HepG2 (cell line): Measurements from ENCODE around the gene HMMR.

ENCODE experiments used
- BCL3 ChIP-seq: sonication (generic); formaldehyde crosslinking; IDR thresholded peaks from 2 replicates; pipeline ENCODE4 v1.5.1; 2020; ENCODE audit warnings: mild to moderate bottlenecking, missing genetic modification reagents, moderate library complexity
- ZFP36 ChIP-seq: fragments of 150-350 bp; IDR thresholded peaks from 2 replicates; pipeline ENCODE4 v1.6.1; 2018; ENCODE audit warnings: borderline replicate concordance, low read length, low read depth; ENCODE audit not compliant: partially characterized antibody
- ZFP62 ChIP-seq: sonication (generic); formaldehyde crosslinking; IDR thresholded peaks from 2 replicates; pipeline ENCODE4 v1.4.0; 2020; ENCODE audit warnings: missing genetic modification reagents
- TF ChIP-seq, protein P1 (sequence below): IDR thresholded peaks from 2 replicates; pipeline ENCODE4 v1.6.1; 2012; ENCODE audit warnings: low read depth, low read length, improper control_type of control experiment
- TF ChIP-seq, protein P2 (sequence below): sonication (generic); formaldehyde crosslinking; conservative IDR thresholded peaks from 2 replicates; pipeline ENCODE4 v1.5.0; 2020; ENCODE audit warnings: missing genetic modification reagents

DNA sequence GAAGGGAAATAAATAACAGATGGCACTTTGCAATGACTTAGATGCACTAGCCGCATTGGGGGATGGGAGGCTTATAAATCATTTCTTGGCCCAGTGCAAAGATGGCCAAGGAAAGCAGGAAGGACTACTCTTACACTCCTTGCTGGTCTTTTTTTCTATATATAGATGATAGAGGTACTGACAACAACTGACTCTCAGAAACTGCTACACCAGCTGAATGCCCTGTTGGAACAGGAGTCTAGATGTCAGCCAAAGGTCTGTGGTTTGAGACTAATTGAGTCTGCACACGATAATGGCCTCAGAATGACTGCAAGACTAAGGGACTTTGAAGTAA, 21.4 kb upstream of the HMMR start:
- TF ChIP-seq, protein P1, sequence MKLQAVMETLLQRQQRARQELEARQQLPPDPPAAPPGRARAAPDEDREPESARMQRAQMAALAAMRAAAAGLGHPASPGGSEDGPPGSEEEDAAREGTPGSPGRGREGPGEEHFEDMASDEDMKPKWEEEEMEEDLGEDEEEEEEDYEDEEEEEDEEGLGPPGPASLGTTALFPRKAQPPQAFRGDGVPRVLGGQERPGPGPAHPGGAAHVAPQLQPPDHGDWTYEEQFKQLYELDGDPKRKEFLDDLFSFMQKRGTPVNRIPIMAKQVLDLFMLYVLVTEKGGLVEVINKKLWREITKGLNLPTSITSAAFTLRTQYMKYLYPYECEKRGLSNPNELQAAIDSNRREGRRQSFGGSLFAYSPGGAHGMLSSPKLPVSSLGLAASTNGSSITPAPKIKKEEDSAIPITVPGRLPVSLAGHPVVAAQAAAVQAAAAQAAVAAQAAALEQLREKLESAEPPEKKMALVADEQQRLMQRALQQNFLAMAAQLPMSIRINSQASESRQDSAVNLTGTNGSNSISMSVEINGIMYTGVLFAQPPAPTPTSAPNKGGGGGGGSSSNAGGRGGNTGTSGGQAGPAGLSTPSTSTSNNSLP, result no peak
- TF ChIP-seq ZFP36, result no peak
- no peak for TF ChIP-seq BCL3 (CRISPR knock-in tag)
- TF ChIP-seq, protein P2, sequence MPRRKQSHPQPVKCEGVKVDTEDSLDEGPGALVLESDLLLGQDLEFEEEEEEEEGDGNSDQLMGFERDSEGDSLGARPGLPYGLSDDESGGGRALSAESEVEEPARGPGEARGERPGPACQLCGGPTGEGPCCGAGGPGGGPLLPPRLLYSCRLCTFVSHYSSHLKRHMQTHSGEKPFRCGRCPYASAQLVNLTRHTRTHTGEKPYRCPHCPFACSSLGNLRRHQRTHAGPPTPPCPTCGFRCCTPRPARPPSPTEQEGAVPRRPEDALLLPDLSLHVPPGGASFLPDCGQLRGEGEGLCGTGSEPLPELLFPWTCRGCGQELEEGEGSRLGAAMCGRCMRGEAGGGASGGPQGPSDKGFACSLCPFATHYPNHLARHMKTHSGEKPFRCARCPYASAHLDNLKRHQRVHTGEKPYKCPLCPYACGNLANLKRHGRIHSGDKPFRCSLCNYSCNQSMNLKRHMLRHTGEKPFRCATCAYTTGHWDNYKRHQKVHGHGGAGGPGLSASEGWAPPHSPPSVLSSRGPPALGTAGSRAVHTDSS (CRISPR knock-in tag), result no peak
- no peak for TF ChIP-seq ZFP62
